ENCODE results near the gene ANKIB1.
A peak's percentile ranks its signal among the peaks of the same experiment; 100 is the strongest.
"Not testable (repeated sequence)": the region's sequence is repeated elsewhere in the genome, so short reads cannot be mapped to it uniquely, and the experiment has no call there.

The ANKIB1 gene

GRCh38 chr7:92404170-92404614 lies 158.4 kb downstream of the ANKIB1 start:
- no peak for FAIRE-seq

- FAIRE-seq, result no peak
Measured at GRCh38 chr7:92409357-92409756, 163.6 kb downstream of the ANKIB1 start.

- not testable (repeated sequence) for FAIRE-seq
Measured at GRCh38 chr7:92410162-92410561, 164.4 kb downstream of the ANKIB1 start.

GRCh38 chr7:92412745-92413144 lies 167.0 kb downstream of the ANKIB1 start:
- FAIRE-seq, result no peak

- FAIRE-seq, result no peak
Measured at GRCh38 chr7:92413550-92413949, 167.8 kb downstream of the ANKIB1 start.

- FAIRE-seq, result no peak
Measured at GRCh38 chr7:92415225-92415624, 169.5 kb downstream of the ANKIB1 start.

GRCh38 chr7:92417913-92418312 lies 172.1 kb downstream of the ANKIB1 start:
- FAIRE-seq, result no peak

- no peak for FAIRE-seq
Measured at GRCh38 chr7:92421676-92422435, 176.1 kb downstream of the ANKIB1 start.

- FAIRE-seq, result no peak
Measured at GRCh38 chr7:92422926-92423325, 177.2 kb downstream of the ANKIB1 start.

GRCh38 chr7:92423710-92424131 lies 177.9 kb downstream of the ANKIB1 start:
- no peak for FAIRE-seq

- FAIRE-seq, result no peak
Measured at GRCh38 chr7:92425311-92425947, 179.7 kb downstream of the ANKIB1 start.

- FAIRE-seq, result no peak
Measured at GRCh38 chr7:92427193-92427592, 181.4 kb downstream of the ANKIB1 start.

GRCh38 chr7:92432299-92432946 lies 186.6 kb downstream of the ANKIB1 start:
- FAIRE-seq, result no peak

GRCh38 chr7:92433019-92433418 lies 187.2 kb downstream of the ANKIB1 start:
- no peak for FAIRE-seq

GRCh38 chr7:92435542-92435941 lies 189.8 kb downstream of the ANKIB1 start:
- FAIRE-seq, result no peak

- FAIRE-seq, result no peak
Measured at GRCh38 chr7:92436612-92437445, 191.1 kb downstream of the ANKIB1 start.

- FAIRE-seq, result no peak
Measured at GRCh38 chr7:92437956-92438491, 192.2 kb downstream of the ANKIB1 start.

- not testable (repeated sequence) for FAIRE-seq
Measured at GRCh38 chr7:92442720-92443119, 196.9 kb downstream of the ANKIB1 start.

- FAIRE-seq, result peak; percentile 79
Measured at GRCh38 chr7:92446869-92447344, 201.1 kb downstream of the ANKIB1 start.

GRCh38 chr7:92447345-92448204 lies 201.8 kb downstream of the ANKIB1 start, which contains the start of gene GATAD1:
GATAD1 (plus strand) TSS chr7:92447482; CDS start chr7:92447730, 248 bp downstream.
- FAIRE-seq, result no peak

- peak; percentile 55 for FAIRE-seq
Measured at GRCh38 chr7:92448205-92448747, 202.5 kb downstream of the ANKIB1 start.
